SK-N-SH treated with all-trans-retinoic acid at 6 μM for 48 hours (cell line): ENCODE measurements around the gene TMEM167A.

ENCODE experiments used
- OSR1 ChIP-seq: fragments of 250-450 bp; sonication (Bioruptor Pico); IDR thresholded peaks from 2 replicates; pipeline ENCODE4 v1.8.0; 2022; ENCODE audit warnings: moderate library complexity, mild to moderate bottlenecking, inconsistent platforms
- ZC3H10 ChIP-seq: fragments of 250-450 bp; sonication (Bioruptor Pico); IDR thresholded peaks from 2 replicates; pipeline ENCODE4 v1.5.1; 2021; ENCODE audit warnings: mild to moderate bottlenecking, moderate library complexity

DNA sequence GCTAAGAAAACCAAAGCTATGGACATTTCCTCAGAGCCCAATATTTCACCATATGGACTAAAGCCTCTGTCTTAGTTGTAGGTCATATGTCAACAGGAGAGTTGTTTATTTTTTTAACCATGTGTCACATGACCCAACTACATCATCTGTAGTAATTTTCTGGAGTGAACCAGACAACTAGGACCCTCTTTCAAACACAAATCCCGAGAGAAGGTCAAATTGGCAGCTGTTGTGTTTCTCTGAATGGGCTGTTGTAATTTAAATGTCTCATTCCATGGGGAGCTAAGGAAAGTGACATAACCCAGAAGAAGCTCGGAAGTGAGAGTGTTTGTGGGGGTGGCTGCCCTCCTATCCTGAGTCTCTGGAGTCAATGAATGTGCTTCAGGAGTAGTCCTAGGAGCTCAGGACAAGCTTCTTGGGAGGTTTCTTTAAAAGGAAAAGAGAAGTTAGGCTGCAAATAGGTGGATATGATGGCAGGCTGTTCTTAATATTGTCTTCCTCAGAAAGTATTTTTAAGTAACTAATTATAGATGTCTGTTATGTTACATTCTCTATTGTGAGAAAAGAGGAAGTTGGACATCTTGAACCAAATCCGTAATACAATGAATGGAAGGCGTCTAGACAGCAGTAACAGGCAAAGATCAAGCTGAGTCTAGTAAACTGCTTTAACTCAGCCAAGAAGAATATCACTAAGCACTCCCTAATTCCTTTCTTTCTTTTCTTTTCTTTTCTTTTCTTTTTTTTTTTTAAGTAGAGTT lies 50.1 kb downstream of the TMEM167A start:
- no peak for TF ChIP-seq OSR1
- no peak for TF ChIP-seq ZC3H10
